ENCODE results near the gene PDIK1L. TPM values are rescaled to one million over a fixed set of nuclear protein-coding genes. Genes with fewer than 3 reads are reported as not detected.

Gene PDIK1L
- total and polyA plus RNA-seq, 2 donors (not counting 1 experiment from before 2014, with no cell fraction given): 1.3 to 17.3 TPM

DNA sequence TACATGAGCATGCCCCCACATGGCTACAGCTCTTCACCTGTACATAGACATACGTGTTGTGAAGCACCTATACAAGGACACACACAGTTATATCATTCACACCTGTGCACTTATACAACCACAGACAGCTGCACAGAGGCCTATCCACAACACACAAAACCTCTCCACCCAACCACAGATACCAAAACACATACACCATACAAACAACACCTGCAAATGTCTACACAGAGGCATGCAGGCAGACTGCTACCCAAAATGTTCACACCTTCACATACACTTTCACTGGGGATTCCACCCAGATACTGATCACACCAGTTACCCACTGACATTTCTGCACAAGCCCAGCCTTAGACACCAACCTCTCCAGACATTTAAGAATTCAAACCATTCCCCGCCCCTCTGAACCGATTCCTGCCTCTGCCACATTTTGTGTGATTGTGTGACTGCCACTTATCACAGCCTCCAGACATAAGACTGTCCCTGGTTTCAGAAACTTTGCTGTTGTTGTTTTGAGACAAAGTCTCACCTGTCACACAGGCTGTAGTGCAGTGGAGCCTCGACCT is 55.2 kb downstream of the PDIK1L start:
- Histone ChIP-seq H2AFZ (ENCODE audit: insufficient read depth, low read depth, low read length, poor library complexity, severe bottlenecking) (no peak overlapping the region), H3K4me1 (ENCODE audit: control insufficient read depth in 2 of 2, insufficient read depth in 2 of 2, low read length in 2 of 2) (peaks cover 24 to 31% of the 10 kb centered on the region in 2 donors), H3K4me2 (replicated peaks; ENCODE audit: low read depth, low read length, poor library complexity, severe bottlenecking) (no peak overlapping the region), H3K27me3 (replicated peaks in 1 of 4; ENCODE audit: control extremely low read depth in 1 of 4, control insufficient read depth in 3 of 4, insufficient read depth in 4 of 4, low read length in 3 of 4) (peaks cover 0 to 25% (median 11%) of the 10 kb centered on the region in 4 experiments), H4K20me1 (ENCODE audit: control insufficient read depth, insufficient read depth, low read length, poor library complexity, severe bottlenecking) (no peaks in the 10 kb centered on the region), H3K79me2 (ENCODE audit: control insufficient read depth, insufficient read depth, low read length) (peaks cover 14% of the 10 kb centered on the region), H3K9me3 (ENCODE audit: control extremely low read depth in 1 of 3, control insufficient read depth in 2 of 3, insufficient read depth in 1 of 3, low read length in 2 of 3) (no peaks in the 10 kb centered on the region), H3K36me3 (replicated peaks in 1 of 2; ENCODE audit: control extremely low read depth in 1 of 2, control insufficient read depth in 1 of 2, extremely low read depth in 1 of 2, insufficient read depth in 2 of 2, low read length in 1 of 2) (no peaks in the 10 kb centered on the region), H3K9ac (ENCODE audit: low read length) (no peak overlapping the region), H3K27ac (ENCODE audit: low read length in 2 of 2) (no peak overlapping the region), H3K4me3 (ENCODE audit: control extremely low read depth in 1 of 5, extremely low read depth in 1 of 5, insufficient read depth in 1 of 5, low read depth in 2 of 5, low read length in 4 of 5) (no peak overlapping the region)
- no peak overlapping the region for H3K27ac Mint-ChIP-seq
- ATAC-seq (ENCODE audit: low read depth) (no peak), DNase-seq (no peak)
- H3K9me3 Mint-ChIP-seq (ENCODE audit: insufficient read depth): no peaks in the 10 kb centered on the region
- POLR2A ChIA-PET: no interaction called here
- CTCF ChIA-PET: interaction anchor here (0.7 to 1.8 kb wide), 3 partner anchors 67 to 275 kb away, joined by 3 to 4 read pairs (median 3); partner anchors contain the start of gene CEP85
- 89% methylated on average over 3 of the region's 4 CpGs for WGBS (ENCODE audit: insufficient coverage)
- H3K27me3 Mint-ChIP-seq: peaks cover 9% of the 10 kb centered on the region
- peak overlapping the region; percentile 14 for H3K4me3 Mint-ChIP-seq
- intact Hi-C loops (cut with micrococcal nuclease): no loop called here
- TF ChIP-seq CTCF (IDR thresholded peaks at IDR 0.05): no peak
- no peak for TF ChIP-seq EZH2 (IDR thresholded peaks at IDR 0.05; ENCODE audit: borderline replicate concordance, insufficient read depth, low read depth, low read length, poor library complexity, severe bottlenecking)
- peaks cover 27% of the 10 kb centered on the region for H3K4me1 Mint-ChIP-seq

Measured in B cell (primary cell).